ENCODE measurements around the gene GMDS.

The GMDS gene

DNA sequence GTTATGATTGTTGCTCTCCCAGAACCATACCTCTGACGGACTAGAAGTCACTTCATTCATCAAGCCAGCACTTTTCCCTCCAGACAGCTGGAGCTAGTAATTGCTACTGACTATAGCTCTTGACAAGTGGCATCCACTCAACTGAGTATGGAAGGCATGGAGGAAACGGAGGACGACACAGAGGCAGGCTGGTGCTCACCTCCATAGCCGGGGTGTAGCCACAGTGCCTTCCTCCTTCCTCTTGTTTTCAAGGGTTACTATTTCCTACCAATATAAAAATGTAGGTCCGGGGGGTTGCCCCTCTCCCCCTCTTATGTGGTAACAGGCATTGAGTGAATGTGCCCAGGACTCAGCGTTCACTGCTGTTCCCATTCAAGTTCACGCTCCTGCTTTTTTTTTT is 659.1 kb downstream of the GMDS start:
- TF ChIP-seq CTCF (IDR thresholded peaks at IDR 0.05; ENCODE audit: low read depth, low read length): no peak
- no peak for DNase-seq (ENCODE audit: extremely low read depth, low read depth)

DNA sequence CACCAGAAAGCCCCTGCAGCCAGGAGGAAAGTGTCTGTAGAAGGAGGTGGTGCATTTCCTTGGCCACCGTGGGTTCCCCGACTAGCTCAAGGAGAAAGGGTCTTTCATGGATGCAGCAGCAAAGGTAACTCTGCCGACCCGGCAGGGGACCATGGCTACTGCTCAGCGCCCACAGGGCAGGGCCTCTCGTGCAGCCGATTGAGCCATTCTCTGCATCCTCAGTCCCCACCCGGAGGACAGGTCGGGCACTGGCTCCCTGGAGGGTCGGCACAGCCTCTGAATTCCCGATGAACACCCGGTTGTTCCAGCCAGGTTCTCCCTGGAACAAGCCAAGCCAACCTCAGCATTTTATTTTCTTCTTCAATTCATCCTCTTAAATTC is 659.7 kb downstream of the GMDS start:
- no peak for DNase-seq (ENCODE audit: extremely low read depth, low read depth)
- no peak for TF ChIP-seq CTCF (IDR thresholded peaks at IDR 0.05; ENCODE audit: low read depth, low read length)

DNA sequence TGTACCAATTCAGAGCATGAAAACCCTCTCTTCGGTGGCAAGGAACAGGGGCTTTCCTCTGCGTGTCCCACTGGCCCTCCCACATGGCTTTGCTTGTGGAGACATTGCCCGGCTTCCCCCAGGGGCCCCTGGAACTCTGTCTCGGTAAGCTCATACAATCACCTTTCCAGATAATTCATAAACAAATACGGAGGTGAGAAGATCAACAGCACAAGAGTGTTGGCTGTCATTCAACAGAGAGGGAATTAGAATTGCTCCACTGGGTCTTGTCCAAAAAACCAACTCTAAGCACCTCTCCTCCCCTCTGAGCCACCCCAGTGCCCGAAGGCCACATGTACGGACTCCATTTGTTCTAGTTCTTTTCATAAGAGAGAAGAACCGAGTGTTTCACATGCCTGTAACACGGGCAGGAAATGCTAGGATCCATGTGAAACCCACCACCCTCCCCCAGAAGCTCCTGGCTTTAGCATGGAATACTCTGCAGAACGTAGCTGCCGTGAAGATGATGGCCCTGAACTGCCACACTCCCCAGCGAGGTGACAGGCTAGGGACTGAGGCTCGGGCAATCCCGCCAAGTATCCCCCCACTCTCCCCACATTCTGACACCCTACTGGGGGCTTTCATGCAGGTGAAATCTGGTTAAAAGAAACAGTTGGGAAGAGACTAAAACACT is 660.3 kb downstream of the GMDS start:
- DNase-seq (ENCODE audit: extremely low read depth, low read depth): no peak
- no peak for TF ChIP-seq CTCF (IDR thresholded peaks at IDR 0.05; ENCODE audit: low read depth, low read length)

GRCh38 chr6:1584146-1584545 is 661.3 kb downstream of the GMDS start:
- no peak for TF ChIP-seq CTCF (IDR thresholded peaks at IDR 0.05; ENCODE audit: low read depth, low read length)
- no peak for DNase-seq (ENCODE audit: extremely low read depth, low read depth)

DNA sequence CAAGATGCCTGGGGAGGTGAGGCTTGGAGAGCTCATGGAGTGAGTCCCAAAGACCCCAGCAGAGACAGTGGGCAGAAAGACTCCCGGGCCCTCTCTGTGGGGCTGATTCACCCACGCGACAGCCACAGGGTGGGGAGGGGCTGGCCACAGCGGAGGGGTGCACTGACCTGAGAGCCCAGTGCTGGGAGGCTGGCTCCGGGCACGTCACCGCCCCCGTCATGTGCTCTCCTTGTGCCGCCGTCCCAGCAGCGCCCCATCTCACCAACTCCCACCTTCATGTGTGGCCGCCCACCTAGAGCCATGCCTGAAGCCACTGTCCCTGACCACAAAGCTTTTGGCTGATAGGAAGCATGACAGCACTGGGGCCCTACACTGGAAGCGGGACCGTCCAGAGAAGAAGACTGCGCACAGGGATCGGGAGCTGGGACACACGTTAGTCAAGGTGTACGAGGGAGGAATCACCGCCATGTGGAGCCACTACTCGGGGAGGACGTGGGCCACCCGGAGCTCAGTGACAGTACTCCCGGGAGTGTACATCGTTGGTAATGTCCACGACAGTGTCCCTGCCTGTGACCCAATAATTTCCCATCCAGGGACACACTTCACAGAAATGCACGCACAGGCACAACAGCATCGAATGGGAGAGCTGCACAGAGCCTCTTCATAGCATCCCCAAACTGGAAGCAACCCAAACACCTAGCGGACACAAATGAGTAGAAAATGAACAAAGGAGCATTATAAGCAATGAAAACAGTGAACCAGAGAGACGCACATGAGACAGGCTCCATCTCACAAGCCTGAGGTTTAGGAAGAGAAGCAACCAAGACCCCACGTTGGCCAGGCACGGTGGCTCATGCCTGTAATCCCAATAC is 664.0 kb downstream of the GMDS start:
- no peak for DNase-seq (ENCODE audit: extremely low read depth, low read depth)
- no peak for TF ChIP-seq CTCF (IDR thresholded peaks at IDR 0.05; ENCODE audit: low read depth, low read length)

DNA sequence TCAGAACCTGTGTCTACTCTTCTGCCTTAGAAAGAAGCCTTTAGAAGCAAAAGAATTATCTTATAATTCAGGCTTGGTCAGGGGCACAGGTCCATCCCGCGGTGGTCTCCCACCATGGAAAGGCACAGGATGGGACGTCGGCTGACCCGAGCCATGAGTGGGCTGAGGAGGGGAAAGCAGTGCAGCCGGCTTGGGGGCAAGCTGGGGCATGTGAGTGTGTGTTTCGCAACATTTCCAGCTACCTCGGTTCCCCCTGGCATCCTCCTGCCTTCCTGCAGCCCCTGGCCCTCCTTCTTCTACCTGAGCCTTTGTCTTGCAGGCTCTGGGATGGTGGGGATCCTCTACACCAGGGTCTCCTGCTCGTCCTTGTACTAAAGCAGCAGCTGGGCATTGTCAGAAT is 664.8 kb downstream of the GMDS start:
- DNase-seq (ENCODE audit: extremely low read depth, low read depth): no peak
- no peak for TF ChIP-seq CTCF (IDR thresholded peaks at IDR 0.05; ENCODE audit: low read depth, low read length)

DNA sequence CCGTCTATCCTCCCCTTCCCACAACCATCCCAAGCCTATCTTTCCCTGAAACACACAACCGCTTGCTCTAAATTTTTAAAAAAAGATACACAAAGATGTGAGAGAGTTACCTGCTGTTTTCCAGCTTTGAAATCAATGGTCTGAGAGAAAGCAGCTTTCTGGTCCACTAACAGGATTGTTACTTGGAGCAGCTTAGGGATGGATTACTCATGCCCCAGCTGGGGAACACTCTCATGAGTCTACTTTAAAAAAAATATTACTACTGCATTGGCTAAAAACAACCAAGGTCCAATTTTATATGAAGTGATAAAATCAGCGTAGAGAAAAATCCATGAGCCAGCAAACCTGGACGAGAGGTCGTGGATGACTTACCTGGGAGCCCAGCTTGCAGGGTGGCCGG is 665.3 kb downstream of the GMDS start:
- TF ChIP-seq CTCF (IDR thresholded peaks at IDR 0.05; ENCODE audit: low read depth, low read length): no peak
- no peak for DNase-seq (ENCODE audit: extremely low read depth, low read depth)

Data from AG09319 (cell line).